Smooth muscle cell (in vitro differentiated cells): ENCODE data around the gene ARIH1. TPM values are rescaled to one million over a fixed set of nuclear protein-coding genes. Genes with fewer than 3 reads are reported as not detected.

Experiments used
- DNase-seq: peaks from one replicate; lab custom pipeline; 2025; ENCODE audit not compliant: unreplicated experiment; lab: John Stamatoyannopoulos, UW
- H2AFZ ChIP-seq: fragments of 200-600 bp; sonication (generic); 2 replicates; pipeline ENCODE4 v1.6.0; 2016; ENCODE audit warnings: antibody characterized with exemption, low read depth, mild to moderate bottlenecking
- H3F3A ChIP-seq: fragments of 200-600 bp; sonication (generic); 2 replicates; pipeline ENCODE4 v1.6.0; 2017; ENCODE audit warnings: antibody characterized with exemption, low read depth
- H3K27ac ChIP-seq: fragments of 200-600 bp; sonication (generic); 2 replicates; pipeline ENCODE4 v1.5.1; 2016; ENCODE audit warnings: low read depth, mild to moderate bottlenecking
- H3K27me3 ChIP-seq: fragments of 200-600 bp; sonication (generic); 2 replicates; pipeline ENCODE4 v1.6.1; 2016; ENCODE audit warnings: low read depth, mild to moderate bottlenecking
- H3K36me3 ChIP-seq: fragments of 200-600 bp; sonication (generic); 2 replicates; pipeline ENCODE4 v1.5.1; 2016; ENCODE audit warnings: low read depth
- H3K4me1 ChIP-seq: fragments of 200-600 bp; sonication (generic); 2 replicates; pipeline ENCODE4 v1.5.1; 2016; ENCODE audit warnings: low read depth
- H3K4me2 ChIP-seq: fragments of 200-600 bp; sonication (generic); 2 replicates; pipeline ENCODE4 v1.6.0; 2016; ENCODE audit warnings: mild to moderate bottlenecking
- H3K4me3 ChIP-seq: fragments of 200-600 bp; sonication (generic); 2 replicates; pipeline ENCODE4 v1.5.1; 2016; ENCODE audit warnings: mild to moderate bottlenecking
- H3K79me2 ChIP-seq: fragments of 200-600 bp; sonication (generic); 2 replicates; pipeline ENCODE4 v1.6.0; 2016; ENCODE audit warnings: low read depth, mild to moderate bottlenecking
- H3K9ac ChIP-seq: fragments of 200-600 bp; sonication (generic); 2 replicates; pipeline ENCODE4 v1.6.0; 2016; ENCODE audit warnings: low read depth
- H3K9me3 ChIP-seq: fragments of 200-600 bp; sonication (generic); replicated peaks from 2 replicates; pipeline ENCODE4 v1.5.1; 2016; ENCODE audit warnings: low read depth
- H4K20me1 ChIP-seq: fragments of 200-600 bp; sonication (generic); 2 replicates; pipeline ENCODE4 v1.6.0; 2016; ENCODE audit warnings: low read depth
- CTCF ChIP-seq: fragments of 200-600 bp; sonication (generic); IDR thresholded peaks from 2 replicates; pipeline ENCODE4 v1.5.1; 2017; ENCODE audit warnings: borderline replicate concordance, mild to moderate bottlenecking, antibody characterized with exemption; ENCODE audit not compliant: insufficient read depth, poor library complexity, severe bottlenecking
- WGBS: methylation state at CpG from one replicate; pipeline ENCODE4 v1.1.7; 2016; ENCODE audit warnings: low lambda C conversion rate; 5-methylcytosine and 5-hydroxymethylcytosine counted together
- polyA plus RNA-seq: library from polyadenylated mRNA; unstranded; fragments of >200 nt; fragmentation: Nextera tagmentation; extraction: Ambion mirVana; gene quantifications from 2 replicates; pipeline ENCODE4 v1.2.1, GENCODE V29; 2016
- total RNA-seq: library from RNA; depleted of rRNA; stranded (reverse); fragments of >200 nt; gene quantifications from 2 replicates; pipeline ENCODE4 v1.2.3, GENCODE V29; 2014

Gene ARIH1
- total and polyA plus RNA-seq, 2 experiments from 2014 or later = 54.3 to 96.3 TPM

- no peaks in the 10 kb centered on the region for H3K27me3 ChIP-seq
- H3K79me2 ChIP-seq = no peaks in the 10 kb centered on the region
- 95% methylated on average over 1 of the region's 1 CpG for WGBS
- no peaks in the 10 kb centered on the region for H3K4me1 ChIP-seq
- no peak for TF ChIP-seq CTCF
- H4K20me1 ChIP-seq = peaks cover 39% of the 10 kb centered on the region
- no peak overlapping the region for H3K27ac ChIP-seq
- peaks cover 3% of the 10 kb centered on the region for H3F3A ChIP-seq
- no peak for DNase-seq
- no peak overlapping the region for H3K4me2 ChIP-seq
- H2AFZ ChIP-seq = no peak overlapping the region
- no peak overlapping the region for H3K9ac ChIP-seq
- H3K4me3 ChIP-seq = no peak overlapping the region
- H3K36me3 ChIP-seq = peaks cover 25% of the 10 kb centered on the region
- H3K9me3 ChIP-seq = no peaks in the 10 kb centered on the region
Observed at GRCh38 chr15:72585476-72586058, 111.4 kb downstream of the ARIH1 start.

GRCh38 chr15:72588096-72588495 lies 114.0 kb downstream of the ARIH1 start:
- Histone ChIP-seq H3K27ac (no peak overlapping the region), H4K20me1 (peaks cover 25% of the 10 kb centered on the region), H2AFZ (no peak overlapping the region), H3K27me3 (no peaks in the 10 kb centered on the region), H3K4me3 (no peak overlapping the region), H3K36me3 (peaks cover 6% of the 10 kb centered on the region), H3K4me2 (no peak overlapping the region), H3K4me1 (no peaks in the 10 kb centered on the region), H3K9me3 (no peaks in the 10 kb centered on the region), H3K9ac (no peak overlapping the region), H3F3A (no peaks in the 10 kb centered on the region), H3K79me2 (no peaks in the 10 kb centered on the region)
- 97% methylated on average over 3 of the region's 3 CpGs for WGBS
- DNase-seq = no peak
- no peak for TF ChIP-seq CTCF

- DNase-seq = no peak
- H3K79me2 ChIP-seq = no peaks in the 10 kb centered on the region
- H3K27me3 ChIP-seq = no peaks in the 10 kb centered on the region
- peaks cover 3% of the 10 kb centered on the region for H4K20me1 ChIP-seq
- no peaks in the 10 kb centered on the region for H3K36me3 ChIP-seq
- no peaks in the 10 kb centered on the region for H3F3A ChIP-seq
- no peak overlapping the region for H2AFZ ChIP-seq
- H3K4me1 ChIP-seq = no peaks in the 10 kb centered on the region
- no peak overlapping the region for H3K9ac ChIP-seq
- H3K9me3 ChIP-seq = no peaks in the 10 kb centered on the region
- H3K27ac ChIP-seq = no peak overlapping the region
- H3K4me3 ChIP-seq = no peak overlapping the region
- H3K4me2 ChIP-seq = no peak overlapping the region
- WGBS = 88% methylated on average over 1 of the region's 1 CpG
- no peak for TF ChIP-seq CTCF
Observed at GRCh38 chr15:72590427-72590826, 116.3 kb downstream of the ARIH1 start.

- DNase-seq = no peak
- Histone ChIP-seq H3K36me3 (no peaks in the 10 kb centered on the region), H3K9me3 (no peaks in the 10 kb centered on the region), H3K4me3 (no peak overlapping the region), H3K27me3 (no peaks in the 10 kb centered on the region), H3K9ac (no peak overlapping the region), H3K4me1 (no peaks in the 10 kb centered on the region), H4K20me1 (peaks cover 3% of the 10 kb centered on the region), H3K4me2 (no peak overlapping the region), H3K79me2 (no peaks in the 10 kb centered on the region), H2AFZ (no peak overlapping the region), H3K27ac (no peak overlapping the region), H3F3A (no peaks in the 10 kb centered on the region)
- no peak for TF ChIP-seq CTCF
- 81% methylated on average over 1 of the region's 1 CpG for WGBS
Observed at GRCh38 chr15:72591361-72591760, 117.2 kb downstream of the ARIH1 start.
